GM06990 (cell line): ENCODE measurements around the gene ANO10.
"Not testable (repeated sequence)": the region's sequence is repeated elsewhere in the genome, so short reads cannot be mapped to it uniquely, and the experiment has no call there.

ENCODE experiments used
- DNase-seq: peaks from one replicate; pipeline ENCODE4 v3.0.0-alpha.2; 2011; ENCODE audit not compliant: insufficient read length; ENCODE audit errors: extremely low read depth
- H3K27me3 ChIP-seq: replicated peaks from 2 replicates; pipeline ENCODE4 v1.6.0; 2011; ENCODE audit warnings: low read length; ENCODE audit not compliant: control insufficient read depth, insufficient read depth
- H3K36me3 ChIP-seq: 2 replicates; pipeline ENCODE4 v1.5.1; 2011; ENCODE audit warnings: low read length; ENCODE audit not compliant: control insufficient read depth, insufficient read depth
- H3K4me3 ChIP-seq: replicated peaks from 2 replicates; pipeline ENCODE4 v1.5.1; 2011; ENCODE audit warnings: low read depth, mild to moderate bottlenecking, control low read depth, low read length
- TF ChIP-seq, protein P1 (sequence below): IDR thresholded peaks from 2 replicates; pipeline ENCODE4 v1.5.1; 2011; ENCODE audit warnings: low read length, control low read depth, mild to moderate bottlenecking, inconsistent platforms; ENCODE audit not compliant: insufficient read depth, poor library complexity, severe bottlenecking

Gene ANO10

DNA sequence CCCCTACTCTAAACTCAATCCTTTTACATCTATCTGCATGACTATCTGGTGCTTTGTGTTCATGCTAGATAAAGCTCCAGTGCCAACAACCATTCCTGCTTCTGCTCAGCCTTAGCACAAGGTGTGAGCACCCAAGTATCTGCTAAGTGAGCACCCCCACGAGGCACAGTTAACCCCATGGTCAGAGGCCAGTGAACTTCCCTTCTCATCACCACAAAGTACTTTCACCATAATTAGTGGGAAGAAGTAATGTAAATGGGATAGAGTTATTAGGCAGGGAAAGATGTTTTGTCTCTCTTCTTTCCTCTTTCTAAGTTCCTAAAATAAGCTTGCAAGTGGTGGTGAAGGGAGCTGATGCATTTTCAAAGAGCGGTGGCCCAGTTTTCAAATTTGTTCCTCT, 96.4 kb downstream of the ANO10 start:
- Histone ChIP-seq H3K4me3 (no peak overlapping the region), H3K27me3 (no peaks in the 10 kb centered on the region), H3K36me3 (no peaks in the 10 kb centered on the region)
- DNase-seq, result no peak
- TF ChIP-seq, protein P1, sequence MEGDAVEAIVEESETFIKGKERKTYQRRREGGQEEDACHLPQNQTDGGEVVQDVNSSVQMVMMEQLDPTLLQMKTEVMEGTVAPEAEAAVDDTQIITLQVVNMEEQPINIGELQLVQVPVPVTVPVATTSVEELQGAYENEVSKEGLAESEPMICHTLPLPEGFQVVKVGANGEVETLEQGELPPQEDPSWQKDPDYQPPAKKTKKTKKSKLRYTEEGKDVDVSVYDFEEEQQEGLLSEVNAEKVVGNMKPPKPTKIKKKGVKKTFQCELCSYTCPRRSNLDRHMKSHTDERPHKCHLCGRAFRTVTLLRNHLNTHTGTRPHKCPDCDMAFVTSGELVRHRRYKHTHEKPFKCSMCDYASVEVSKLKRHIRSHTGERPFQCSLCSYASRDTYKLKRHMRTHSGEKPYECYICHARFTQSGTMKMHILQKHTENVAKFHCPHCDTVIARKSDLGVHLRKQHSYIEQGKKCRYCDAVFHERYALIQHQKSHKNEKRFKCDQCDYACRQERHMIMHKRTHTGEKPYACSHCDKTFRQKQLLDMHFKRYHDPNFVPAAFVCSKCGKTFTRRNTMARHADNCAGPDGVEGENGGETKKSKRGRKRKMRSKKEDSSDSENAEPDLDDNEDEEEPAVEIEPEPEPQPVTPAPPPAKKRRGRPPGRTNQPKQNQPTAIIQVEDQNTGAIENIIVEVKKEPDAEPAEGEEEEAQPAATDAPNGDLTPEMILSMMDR, result no peak

DNA sequence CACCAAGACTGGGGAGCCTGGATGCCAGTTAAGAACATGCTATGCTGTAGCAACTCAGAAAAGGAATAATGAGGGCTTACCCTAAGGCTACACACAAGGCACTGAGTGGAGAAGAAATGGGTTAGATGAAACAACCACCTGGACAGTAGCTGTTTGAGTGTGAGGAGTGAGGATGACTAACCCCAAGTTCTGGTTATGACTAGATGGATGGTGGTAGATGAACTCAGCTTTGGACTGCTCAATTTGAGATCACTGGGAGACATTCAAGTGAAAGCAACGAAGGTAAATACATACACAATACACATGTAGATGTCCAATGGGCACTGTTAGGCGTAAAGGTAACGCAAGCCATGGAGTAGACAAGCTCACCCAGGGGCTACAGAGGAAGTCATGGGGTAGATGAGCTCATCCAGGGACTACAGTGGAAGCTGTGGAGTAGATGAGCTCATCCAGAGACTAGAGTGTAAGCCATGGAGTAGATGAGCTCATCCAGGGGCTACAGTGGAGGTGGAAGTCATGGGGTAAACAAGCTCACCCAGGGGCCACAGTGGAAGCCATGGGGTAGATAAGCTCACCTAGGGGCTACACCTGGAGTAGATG, 98.3 kb downstream of the ANO10 start:
- TF ChIP-seq, protein P1, result no peak
- H3K36me3 ChIP-seq, result no peaks in the 10 kb centered on the region
- H3K27me3 ChIP-seq, result no peaks in the 10 kb centered on the region
- DNase-seq, result peak; percentile 2
- no peak overlapping the region for H3K4me3 ChIP-seq

DNA sequence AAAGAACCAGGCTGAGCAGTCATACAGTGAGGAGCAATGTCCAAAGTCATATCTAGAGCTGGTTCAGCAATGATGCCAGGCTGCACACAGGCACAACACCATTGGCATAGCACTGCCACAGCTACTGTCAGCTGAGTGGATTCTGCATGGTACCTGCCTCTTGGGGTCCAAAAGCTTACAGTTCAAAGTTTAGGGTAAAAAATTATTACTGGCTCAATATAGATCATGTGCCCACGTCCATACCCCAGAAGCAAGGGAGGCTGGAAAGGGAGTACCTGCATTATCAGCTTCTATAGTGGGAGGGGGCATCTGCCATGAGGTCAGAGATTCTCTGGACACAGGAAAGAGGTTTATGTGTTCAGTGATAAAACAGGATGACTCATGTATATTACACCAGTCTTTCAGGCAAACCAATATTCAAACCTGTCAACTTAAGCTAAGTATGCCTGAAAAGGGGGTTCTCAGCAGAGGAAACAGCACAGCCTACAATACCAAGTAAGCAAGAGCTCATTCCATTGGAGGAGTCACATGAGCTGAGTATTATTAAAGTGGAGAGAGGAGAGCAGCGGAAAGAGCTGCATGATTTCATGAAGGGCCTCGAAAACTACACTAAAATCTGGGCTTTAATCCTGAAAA, 99.0 kb downstream of the ANO10 start:
- DNase-seq, result no peak
- no peaks in the 10 kb centered on the region for H3K27me3 ChIP-seq
- no peaks in the 10 kb centered on the region for H3K36me3 ChIP-seq
- H3K4me3 ChIP-seq, result no peak overlapping the region
- TF ChIP-seq, protein P1, result no peak

DNA sequence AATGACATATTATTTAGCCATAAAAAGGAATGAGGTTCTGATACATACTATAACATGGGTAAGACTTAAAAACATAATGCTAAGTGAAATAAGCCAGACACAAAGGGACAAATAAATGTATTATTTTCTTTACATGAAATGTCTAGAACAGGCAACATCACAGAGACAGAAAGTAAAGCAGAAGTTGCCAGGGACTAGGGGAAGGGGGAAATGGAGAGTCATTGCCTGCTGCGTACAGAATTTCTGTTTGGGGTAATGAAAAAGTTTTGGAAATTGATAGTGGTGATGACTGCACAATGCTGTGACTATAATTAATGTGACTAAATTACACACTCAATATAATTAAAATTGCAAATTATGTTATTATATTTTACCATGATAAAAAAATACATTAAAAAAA, 99.9 kb downstream of the ANO10 start:
- Histone ChIP-seq H3K36me3 (no peaks in the 10 kb centered on the region), H3K27me3 (no peaks in the 10 kb centered on the region), H3K4me3 (no peak overlapping the region)
- no peak for DNase-seq
- TF ChIP-seq, protein P1, result no peak

DNA sequence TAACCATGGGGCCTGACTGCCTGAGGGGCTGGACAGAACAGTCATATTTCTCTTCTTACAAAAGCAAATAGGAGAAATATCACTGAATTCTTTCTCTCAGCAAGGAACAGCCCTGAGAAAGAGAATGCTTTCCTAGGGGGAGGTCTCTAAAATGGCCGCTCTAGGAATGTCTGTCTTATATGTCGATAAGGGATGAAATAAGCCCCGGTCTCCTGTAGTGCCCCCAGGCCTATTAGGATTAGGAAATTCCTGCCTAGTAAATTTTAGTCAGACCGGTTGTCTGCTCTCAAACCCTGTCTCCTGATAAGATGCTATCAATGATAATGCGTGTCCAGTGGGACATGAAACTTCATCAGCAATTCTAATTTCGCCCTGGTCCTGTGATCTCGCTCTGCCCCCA, 103.3 kb downstream of the ANO10 start:
- not testable (repeated sequence) for H3K27me3 ChIP-seq, H3K36me3 ChIP-seq, H3K4me3 ChIP-seq, DNase-seq

DNA sequence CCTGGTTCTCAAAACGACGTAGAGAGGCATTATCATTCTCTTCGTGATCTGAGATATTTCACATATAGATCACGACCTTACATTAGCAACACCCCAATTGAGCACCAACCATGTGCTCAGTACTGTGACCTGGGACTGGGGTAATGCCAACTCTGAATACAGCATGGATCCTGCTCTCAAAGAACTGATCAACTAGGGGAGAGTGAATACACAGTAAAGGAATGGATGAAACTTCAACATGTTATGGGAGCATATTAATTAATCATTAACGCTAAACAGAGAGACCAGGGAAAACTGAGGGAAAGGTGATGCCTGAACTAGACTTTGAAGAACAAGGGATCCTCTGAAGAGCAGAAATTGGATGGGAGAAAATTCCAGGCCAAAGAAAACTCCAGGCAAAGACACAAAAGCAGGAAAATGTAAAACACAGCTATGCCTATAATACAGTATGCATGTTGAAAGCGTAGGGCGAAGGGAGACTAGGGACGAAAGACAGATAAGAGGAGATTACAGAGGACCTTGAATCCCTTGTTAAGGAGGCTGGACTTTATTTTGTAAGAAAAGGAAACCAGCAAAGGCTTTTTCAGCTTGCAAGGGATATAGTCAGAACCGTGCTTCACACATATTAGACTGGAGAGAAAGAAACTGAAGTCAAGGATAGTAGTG, 105.7 kb downstream of the ANO10 start:
- Histone ChIP-seq H3K36me3 (no peaks in the 10 kb centered on the region), H3K27me3 (no peaks in the 10 kb centered on the region), H3K4me3 (no peak overlapping the region)
- TF ChIP-seq, protein P1, result no peak
- DNase-seq, result no peak
